Right atrium auricular region (tissue), 2 donors: ENCODE data around the gene ACBD4. TPM values are rescaled to one million over a fixed set of nuclear protein-coding genes. Genes with fewer than 3 reads are reported as not detected.
A peak's percentile ranks its signal among the peaks of the same experiment; 100 is the strongest.

Source experiments
- DNase-seq: peaks from one replicate; pipeline ENCODE4 v3.0.0-alpha.2; 2019; ENCODE audit warnings: low spot score
- H3K27ac ChIP-seq, 2 donors: fragments of 200-600 bp; sonication (generic); 1 replicate in 1 of 2; 2 replicates in 1 of 2; pipeline ENCODE4 v1.5.1; 2016 to 2019
- H3K27me3 ChIP-seq, 2 donors: fragments of 200-600 bp; sonication (generic); one replicate each; pipeline versions ENCODE4 v1.5.1 to v1.6.0; 2017 to 2019
- H3K36me3 ChIP-seq: fragments of 200-600 bp; sonication (generic); one replicate; pipeline ENCODE4 v1.5.1; 2016
- H3K4me1 ChIP-seq, 2 donors: fragments of 200-600 bp; sonication (generic); one replicate each; pipeline versions ENCODE4 v1.5.1 to v1.6.0; 2017 to 2019
- H3K4me3 ChIP-seq, 2 donors: fragments of 200-600 bp; sonication (generic); 1 replicate in 1 of 2; 2 replicates in 1 of 2; pipeline ENCODE4 v1.5.1; 2017 to 2019; ENCODE audit warnings: mild to moderate bottlenecking in 1 of 2, moderate library complexity in 1 of 2
- H3K9me3 ChIP-seq, 2 donors: fragments of 200-600 bp; sonication (generic); one replicate each; pipeline ENCODE4 v1.5.1; 2019
- total RNA-seq, 2 donors: library from RNA; depleted of rRNA; stranded (reverse); fragments of >200 nt; gene quantifications; one replicate each; pipeline ENCODE4 v1.1.0, GENCODE V29; 2016
- TF ChIP-seq, protein P1 (sequence below), 2 donors: fragments of 200-600 bp; sonication (generic); IDR thresholded peaks; one replicate each; pipeline ENCODE4 v1.5.1; 2019; ENCODE audit warnings: antibody characterized with exemption in 2 of 2

ACBD4 gene
- total RNA-seq, 2 donors from 2014 or later, result 9.0 to 9.4 TPM

DNA sequence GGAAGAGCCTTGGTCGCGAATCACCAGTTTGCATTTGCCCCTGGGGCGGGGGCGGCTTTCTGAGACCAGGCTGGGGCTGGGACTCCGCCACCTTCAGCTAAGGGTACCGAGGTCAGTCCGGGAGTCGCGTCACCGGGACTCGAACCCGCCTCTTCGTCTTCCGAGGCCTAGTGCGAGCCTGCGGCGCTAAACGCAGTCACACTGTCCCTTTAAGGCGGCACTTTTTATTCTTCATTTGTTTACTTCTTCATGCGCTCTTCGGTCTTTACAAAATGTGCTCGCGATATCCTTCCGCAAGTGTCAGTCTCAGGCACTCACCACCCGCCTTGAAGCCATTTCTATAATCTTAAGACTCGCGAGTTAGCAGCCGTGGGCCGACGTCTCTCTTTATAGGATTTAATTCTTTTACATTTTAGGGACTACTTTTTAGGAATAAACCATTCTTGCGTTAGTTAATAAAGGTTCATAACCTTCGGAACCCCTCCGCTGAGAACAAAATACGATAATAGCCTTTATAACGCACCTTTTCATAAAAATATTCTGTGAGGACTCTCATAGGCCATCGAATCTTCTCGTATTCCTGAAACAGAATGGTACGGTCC lies 12.2 kb downstream of the ACBD4 start:
- Histone ChIP-seq H3K36me3 (no peaks in the 10 kb centered on the region), H3K4me3 (peak overlapping the region; percentile 67 to 83), H3K4me1 (peaks cover 0 to 56% of the 10 kb centered on the region in 2 donors), H3K9me3 (no peaks in the 10 kb centered on the region), H3K27ac (peak overlapping the region; percentile 96 to 99), H3K27me3 (no peaks in the 10 kb centered on the region)
- DNase-seq, result peak; percentile 84
- TF ChIP-seq, protein P1, sequence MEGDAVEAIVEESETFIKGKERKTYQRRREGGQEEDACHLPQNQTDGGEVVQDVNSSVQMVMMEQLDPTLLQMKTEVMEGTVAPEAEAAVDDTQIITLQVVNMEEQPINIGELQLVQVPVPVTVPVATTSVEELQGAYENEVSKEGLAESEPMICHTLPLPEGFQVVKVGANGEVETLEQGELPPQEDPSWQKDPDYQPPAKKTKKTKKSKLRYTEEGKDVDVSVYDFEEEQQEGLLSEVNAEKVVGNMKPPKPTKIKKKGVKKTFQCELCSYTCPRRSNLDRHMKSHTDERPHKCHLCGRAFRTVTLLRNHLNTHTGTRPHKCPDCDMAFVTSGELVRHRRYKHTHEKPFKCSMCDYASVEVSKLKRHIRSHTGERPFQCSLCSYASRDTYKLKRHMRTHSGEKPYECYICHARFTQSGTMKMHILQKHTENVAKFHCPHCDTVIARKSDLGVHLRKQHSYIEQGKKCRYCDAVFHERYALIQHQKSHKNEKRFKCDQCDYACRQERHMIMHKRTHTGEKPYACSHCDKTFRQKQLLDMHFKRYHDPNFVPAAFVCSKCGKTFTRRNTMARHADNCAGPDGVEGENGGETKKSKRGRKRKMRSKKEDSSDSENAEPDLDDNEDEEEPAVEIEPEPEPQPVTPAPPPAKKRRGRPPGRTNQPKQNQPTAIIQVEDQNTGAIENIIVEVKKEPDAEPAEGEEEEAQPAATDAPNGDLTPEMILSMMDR (IDR thresholded peaks at IDR 0.05), result no peak

DNA sequence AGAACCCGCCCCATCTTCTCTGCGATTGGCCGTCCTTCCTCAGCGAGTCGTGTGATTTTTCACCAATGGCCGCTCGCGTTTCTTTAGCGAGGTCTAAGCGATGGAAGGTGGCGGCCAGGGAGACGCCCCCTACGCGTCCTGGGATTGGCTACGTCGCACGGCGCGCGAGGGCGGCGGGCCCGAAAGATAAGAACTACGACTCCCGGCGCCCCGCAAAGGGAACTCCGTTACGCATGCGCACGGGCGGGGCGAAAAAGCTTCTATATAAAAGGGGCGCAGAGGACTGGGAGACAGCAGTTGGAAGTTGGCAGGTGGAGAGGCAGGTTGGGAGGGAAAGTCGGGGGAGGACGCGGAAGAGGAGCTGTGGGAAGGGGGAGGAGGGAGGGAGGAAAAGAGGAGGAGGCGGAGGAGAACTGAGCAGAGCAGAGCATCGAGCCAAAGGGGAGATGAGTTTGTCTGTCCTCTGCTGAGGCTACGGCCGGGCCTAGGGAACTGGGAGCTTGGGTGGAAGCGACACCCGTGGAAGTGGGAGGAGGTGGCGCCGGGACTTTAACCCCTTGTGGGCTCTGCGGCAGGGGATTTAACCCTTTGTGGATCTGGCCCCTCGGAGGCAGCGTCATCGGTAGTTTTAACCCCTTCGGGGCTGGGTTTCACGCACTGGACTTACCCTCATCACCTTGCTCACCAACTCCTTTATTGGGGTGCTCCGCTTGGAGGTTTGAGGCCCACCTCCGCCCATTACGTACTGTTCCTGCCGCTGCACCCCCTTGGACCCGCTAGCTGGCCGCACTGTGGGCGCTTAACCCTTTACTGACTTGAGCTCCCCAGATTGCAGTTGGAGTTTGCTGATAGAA lies 12.9 kb downstream of the ACBD4 start, which contains the start of gene HEXIM1:
Gene HEXIM1, plus strand, starts transcription at position 293 of the 854 bp plus-strand sequence. CDS start 716 bp downstream, outside the sequence.
- DNase-seq, result peak; percentile 100
- Histone ChIP-seq H3K36me3 (no peaks in the 10 kb centered on the region), H3K4me3 (peak within 1 kb of the TSS; percentile 75 to 93), H3K27ac (peak within 1 kb of the TSS; percentile 96 to 99), H3K27me3 (no peaks in the 10 kb centered on the region), H3K4me1 (peaks cover 0 to 53% of the 10 kb centered on the region in 2 donors), H3K9me3 (no peaks in the 10 kb centered on the region)
- TF ChIP-seq, protein P1 (IDR thresholded peaks at IDR 0.05), result no peak

- no peaks in the 10 kb centered on the region for H3K36me3 ChIP-seq
- H3K4me3 ChIP-seq, result peak overlapping the region; percentile 75 to 93
- H3K27ac ChIP-seq, result peak overlapping the region; percentile 95 to 99
- H3K4me1 ChIP-seq, result peaks cover 0 to 45% of the 10 kb centered on the region in 2 donors
- no peaks in the 10 kb centered on the region for H3K9me3 ChIP-seq
- peak; percentile 91 for DNase-seq
- TF ChIP-seq, protein P1 (IDR thresholded peaks at IDR 0.05), result peak; percentile 77 to 92
- H3K27me3 ChIP-seq, result no peaks in the 10 kb centered on the region
Observed at GRCh38 chr17:45149037-45149668, 13.7 kb downstream of the ACBD4 start.

DNA sequence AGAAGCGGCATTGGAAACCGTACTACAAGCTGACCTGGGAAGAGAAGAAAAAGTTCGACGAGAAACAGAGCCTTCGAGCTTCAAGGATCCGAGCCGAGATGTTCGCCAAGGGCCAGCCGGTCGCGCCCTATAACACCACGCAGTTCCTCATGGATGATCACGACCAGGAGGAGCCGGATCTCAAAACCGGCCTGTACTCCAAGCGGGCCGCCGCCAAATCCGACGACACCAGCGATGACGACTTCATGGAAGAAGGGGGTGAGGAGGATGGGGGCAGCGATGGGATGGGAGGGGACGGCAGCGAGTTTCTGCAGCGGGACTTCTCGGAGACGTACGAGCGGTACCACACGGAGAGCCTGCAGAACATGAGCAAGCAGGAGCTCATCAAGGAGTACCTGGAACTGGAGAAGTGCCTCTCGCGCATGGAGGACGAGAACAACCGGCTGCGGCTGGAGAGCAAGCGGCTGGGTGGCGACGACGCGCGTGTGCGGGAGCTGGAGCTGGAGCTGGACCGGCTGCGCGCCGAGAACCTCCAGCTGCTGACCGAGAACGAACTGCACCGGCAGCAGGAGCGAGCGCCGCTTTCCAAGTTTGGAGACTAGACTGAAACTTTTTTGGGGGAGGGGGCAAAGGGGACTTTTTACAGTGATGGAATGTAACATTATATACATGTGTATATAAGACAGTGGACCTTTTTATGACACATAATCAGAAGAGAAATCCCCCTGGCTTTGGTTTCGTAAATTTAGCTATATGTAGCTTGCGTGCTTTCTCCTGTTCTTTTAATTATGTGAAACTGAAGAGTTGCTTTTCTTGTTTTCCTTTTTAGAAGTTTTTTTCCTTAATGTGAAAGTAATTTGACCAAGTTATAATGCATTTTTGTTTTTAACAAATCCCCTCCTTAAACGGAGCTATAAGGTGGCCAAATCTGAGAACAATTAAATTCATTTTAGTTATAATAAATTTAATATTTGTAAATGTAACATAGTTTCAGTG lies 14.5 kb downstream of the ACBD4 start:
- peak overlapping the region; percentile 75 to 93 for H3K4me3 ChIP-seq
- no peaks in the 10 kb centered on the region for H3K9me3 ChIP-seq
- H3K36me3 ChIP-seq, result no peaks in the 10 kb centered on the region
- TF ChIP-seq, protein P1 (IDR thresholded peaks at IDR 0.05), result no peak
- peak; percentile 86 for DNase-seq
- H3K27ac ChIP-seq, result peak overlapping the region; percentile 95 to 99
- H3K27me3 ChIP-seq, result no peaks in the 10 kb centered on the region
- H3K4me1 ChIP-seq, result peaks cover 0 to 38% of the 10 kb centered on the region in 2 donors
